HuH-7 (cell line): ENCODE measurements around the gene PGRMC2.

Source experiments
- DNase-seq: peaks from one replicate; pipeline ENCODE4 v3.0.0; 2011; ENCODE audit warnings: low spot score

Gene PGRMC2

DNA sequence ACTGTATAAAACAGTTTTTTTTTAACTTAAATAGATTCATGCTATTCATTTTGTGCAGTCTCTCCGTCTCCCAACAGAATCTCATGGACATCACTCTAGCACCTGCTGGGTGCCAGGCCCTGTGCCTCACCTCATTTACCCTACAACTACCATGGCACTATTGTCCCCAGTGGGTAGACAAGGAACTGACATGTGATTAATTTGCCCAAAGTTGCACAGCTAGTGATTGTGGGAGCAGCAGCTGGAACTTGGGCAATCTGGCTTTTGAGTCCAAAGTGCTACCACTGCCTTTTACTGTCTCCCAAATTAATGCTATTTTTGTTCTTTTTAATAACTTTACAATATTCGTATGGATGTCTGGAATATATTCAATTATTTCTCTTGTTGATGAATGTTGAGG lies 11.2 kb upstream of the PGRMC2 start:
- DNase-seq, result no peak

- no peak for DNase-seq
Observed at GRCh38 chr4:128298146-128298758, 10.6 kb upstream of the PGRMC2 start.

DNA sequence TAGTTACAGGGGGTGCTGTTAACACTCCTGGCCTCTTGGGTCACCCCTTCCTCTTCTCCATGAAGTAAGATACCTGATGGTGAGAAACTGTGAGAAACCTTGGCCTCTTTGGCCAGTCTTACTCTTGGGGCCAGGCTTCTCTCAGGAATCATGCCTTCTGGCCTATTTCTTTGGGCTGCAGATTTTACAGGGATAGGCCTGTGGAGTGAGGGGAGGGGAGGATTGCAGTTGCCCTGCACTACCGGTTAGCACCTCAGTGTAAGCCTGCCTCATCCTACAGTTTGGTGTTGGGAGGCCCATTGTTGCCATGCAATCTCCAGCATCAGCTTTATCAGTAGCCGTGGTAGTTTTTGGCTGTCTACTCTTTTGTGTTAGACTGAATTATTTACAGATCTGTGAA lies 7.6 kb upstream of the PGRMC2 start:
- no peak for DNase-seq

GRCh38 chr4:128294464-128294863 lies 6.9 kb upstream of the PGRMC2 start:
- DNase-seq, result no peak

- no peak for DNase-seq
Observed at GRCh38 chr4:128292349-128292748, 4.7 kb upstream of the PGRMC2 start.

- DNase-seq, result no peak
Observed at GRCh38 chr4:128291096-128291495, 3.5 kb upstream of the PGRMC2 start.

DNA sequence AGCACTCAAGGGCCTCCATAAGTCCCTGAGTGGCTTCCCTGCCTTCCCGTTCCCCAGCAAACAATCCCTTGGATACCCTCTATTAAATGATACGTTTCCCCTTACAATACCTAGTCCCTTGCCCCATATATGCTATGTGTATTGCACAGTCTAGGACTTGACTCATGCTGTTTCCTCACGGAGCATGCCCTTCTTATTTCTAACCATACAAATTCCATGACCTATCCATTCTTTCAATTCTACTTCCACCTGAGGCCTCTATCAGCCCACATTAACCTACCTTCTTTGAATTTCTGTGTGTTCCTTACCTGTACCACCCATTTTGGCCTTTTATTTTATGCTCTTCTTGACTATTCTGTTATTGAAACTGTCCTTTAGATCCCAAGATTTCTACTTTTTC lies 2.9 kb upstream of the PGRMC2 start:
- DNase-seq, result no peak

DNA sequence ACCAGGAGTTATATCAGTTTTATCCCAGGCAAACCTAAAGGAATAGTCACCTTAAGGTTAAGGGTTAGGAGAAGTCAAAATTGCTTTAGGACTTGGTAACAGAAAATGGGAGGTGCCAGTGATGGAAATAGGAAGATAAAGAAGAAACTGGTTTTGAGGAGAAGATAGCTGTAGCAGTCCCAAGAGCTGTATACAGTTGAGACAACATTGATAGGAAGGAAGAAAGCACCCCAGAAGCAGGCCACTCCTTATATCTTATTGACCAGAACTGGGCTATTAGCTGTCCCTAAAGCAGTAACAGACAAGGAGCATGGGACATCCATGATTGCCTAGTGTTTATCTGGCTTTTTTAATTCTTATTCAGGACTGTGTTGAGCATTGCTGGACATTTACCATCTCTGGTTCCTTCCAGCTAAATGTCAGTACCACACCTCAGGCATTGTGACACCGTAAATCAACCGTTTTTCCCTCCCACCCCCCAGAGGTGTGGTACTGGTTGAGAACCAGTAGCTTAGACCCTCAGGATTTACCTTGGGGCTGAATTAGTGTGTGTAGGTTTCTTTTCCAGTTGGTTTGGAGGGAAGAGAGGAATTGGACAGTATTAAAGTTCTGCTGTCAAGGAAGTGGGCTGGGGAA lies 2.0 kb upstream of the PGRMC2 start:
- no peak for DNase-seq

GRCh38 chr4:128288689-128289106 lies 1.1 kb upstream of the PGRMC2 start:
- DNase-seq, result no peak

DNA sequence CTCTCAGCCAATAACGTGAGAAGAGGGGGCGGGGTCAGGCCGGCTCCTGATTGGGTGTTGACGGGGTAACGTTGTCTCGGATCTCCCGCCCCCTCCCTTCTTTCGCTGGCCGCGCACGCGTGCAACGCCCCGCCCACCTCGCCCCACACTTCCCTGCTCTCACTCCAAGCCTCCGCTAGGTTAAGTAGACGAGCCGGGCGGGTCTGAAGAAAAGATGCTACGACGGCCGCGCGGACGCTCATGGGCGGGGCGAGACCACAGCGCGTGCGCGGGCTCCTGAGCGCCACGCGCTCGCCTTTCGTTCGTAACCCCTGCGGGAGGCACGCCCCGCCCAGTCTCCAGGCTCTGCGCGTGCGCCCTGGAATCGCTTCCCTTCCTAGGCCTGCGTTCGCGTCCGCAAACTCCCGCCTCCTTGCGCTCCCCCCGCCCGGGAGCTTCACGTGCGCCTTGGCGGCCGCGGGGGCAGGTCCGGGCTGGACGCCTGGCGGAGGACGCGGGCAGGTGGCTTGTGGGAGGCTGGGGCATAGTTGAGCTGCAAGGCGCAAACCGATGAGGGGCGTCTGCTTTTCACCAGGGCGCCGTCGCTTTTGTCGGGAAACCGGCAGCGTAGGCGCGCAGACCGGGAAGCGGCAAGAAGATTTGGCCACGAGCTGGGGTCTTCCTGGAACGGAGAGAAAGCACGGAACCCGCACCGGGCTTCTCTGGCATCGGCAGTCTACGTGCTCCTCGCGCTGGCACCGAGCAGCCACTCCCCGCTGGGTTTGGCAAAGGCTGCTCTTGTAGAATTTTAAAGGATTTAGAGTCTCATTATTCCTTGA lies 467 bp upstream of the PGRMC2 start:
- DNase-seq, result peak; percentile 77

DNA sequence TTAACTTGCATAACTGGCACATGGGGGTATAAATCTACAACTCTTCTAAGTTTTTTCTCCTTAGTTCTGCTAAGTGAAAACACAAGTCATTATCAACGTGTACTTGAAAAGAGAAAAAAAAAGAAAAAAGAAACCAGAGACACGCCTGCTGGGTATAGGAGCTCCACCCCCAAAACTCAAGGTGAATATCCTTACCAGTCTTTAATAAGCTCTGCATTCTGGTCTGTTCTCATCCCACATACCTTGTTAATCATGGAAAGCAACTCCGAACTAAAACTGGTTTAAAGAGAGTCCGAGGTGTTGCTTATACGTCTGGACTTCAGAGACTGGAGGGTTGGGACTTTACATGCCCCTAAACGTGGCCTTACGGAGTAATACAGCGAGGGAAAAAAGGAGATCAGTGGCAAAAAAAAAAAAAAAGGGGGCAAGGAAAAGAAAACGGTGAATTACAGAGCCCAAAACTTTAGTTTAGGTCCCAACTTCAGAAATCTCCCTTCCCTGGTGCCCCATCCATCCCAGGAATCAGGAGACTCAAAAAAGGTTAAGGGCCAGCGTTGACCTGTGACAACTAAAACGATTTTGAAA lies 1.0 kb downstream of the PGRMC2 start:
- DNase-seq, result peak; percentile 23

DNA sequence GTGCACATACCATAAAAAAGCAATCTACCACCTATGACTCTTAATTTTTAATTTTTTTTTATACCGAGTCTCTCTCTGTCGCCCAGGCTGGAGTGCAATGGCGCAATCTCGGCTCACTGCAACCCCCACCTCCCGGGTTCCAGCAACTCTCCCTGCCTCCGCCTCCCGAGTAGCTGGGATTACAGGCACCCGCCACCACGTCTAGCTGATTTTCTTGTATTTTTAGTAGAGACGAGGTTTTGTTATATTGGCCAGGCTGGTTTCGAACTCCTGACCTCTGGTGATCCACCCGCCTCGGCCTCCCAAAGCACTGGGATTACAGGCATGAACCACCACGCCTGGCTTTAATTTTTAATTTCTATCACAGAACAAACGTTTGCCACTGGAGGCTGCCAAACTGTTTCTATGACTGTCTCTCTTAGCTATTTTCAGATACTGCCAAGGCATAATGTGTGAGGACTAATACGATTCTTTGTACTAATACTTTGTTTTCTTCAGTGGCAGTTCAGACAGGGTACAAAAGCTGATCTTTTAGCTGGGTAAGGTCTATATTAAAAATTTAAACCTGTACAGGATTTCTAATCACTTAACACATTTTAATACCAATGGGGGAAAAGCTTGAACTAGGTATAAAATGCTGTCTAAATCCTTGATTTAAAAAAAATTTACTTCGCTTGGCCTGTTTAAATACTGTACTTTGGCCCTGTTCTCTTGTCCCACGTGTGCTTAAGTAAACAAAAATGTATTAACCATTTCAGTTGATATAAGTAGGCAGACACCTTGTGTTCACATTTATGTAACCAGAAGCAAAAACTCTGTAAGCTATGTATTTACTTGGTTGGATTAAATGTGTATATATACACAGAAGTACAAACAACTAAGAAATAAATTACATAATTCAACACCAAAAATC lies 2.3 kb downstream of the PGRMC2 start:
- DNase-seq, result no peak

GRCh38 chr4:128284317-128284716 lies 3.3 kb downstream of the PGRMC2 start:
- no peak for DNase-seq

DNA sequence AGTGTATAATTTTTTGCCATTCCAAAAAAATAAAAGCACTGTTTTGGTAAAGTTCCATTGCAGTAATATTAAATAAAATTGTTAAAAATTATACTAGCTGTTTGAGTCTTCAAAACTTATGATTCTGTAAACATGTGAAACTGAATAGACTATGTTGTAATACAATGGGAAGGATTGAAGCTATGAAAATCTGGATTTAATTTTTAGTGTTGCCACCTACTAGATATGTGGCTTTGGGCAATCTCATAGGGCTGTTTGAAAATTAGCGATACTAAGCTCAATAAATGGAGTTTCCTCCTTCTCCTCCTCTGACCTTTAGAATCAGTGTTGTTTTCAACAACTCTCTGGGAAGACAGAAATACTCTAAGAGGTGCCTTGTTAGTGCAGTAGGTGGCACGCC lies 4.5 kb downstream of the PGRMC2 start:
- DNase-seq, result no peak

DNA sequence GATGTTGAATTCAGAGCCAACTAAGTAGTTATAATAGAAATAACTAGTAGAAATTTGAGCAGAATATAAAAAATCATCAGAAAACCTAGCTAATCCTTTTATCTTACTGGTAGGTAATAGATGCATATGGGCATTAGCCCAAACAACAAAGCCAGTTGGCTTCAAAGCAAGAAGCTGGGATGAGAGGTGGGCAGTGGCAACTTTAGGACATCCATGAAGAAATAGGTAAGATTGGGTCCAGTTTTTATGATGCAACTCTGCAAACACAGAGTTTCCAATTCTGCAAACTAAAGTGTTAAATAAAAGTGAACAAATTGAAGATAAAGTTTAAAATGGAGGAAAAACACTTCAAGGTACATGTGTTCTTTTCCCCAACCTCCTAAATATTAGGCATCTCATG lies 5.1 kb downstream of the PGRMC2 start:
- no peak for DNase-seq

- no peak for DNase-seq
Observed at GRCh38 chr4:128281354-128281753, 6.3 kb downstream of the PGRMC2 start.

GRCh38 chr4:128279624-128280225 lies 7.9 kb downstream of the PGRMC2 start:
- DNase-seq, result no peak

DNA sequence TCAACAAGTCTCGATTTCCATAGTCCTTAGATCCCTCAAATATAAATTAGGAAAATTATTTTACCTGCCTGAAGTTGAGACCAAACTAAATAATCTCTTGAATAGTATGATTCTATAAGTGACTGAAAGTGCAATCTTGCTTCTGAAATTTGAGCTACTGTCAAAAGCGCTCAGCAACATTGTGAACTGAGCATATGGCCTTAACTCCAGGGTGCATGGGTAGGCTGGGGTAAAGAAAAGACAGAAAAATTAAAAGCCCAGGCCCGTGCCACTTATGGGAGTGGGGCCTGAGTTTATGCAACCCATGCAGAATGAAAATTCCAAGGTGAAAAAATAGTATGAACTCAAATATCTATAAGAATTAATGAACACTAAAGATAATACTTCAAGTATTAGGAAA lies 9.8 kb downstream of the PGRMC2 start:
- no peak for DNase-seq

GRCh38 chr4:128275346-128275745 lies 12.3 kb downstream of the PGRMC2 start:
- DNase-seq, result no peak

DNA sequence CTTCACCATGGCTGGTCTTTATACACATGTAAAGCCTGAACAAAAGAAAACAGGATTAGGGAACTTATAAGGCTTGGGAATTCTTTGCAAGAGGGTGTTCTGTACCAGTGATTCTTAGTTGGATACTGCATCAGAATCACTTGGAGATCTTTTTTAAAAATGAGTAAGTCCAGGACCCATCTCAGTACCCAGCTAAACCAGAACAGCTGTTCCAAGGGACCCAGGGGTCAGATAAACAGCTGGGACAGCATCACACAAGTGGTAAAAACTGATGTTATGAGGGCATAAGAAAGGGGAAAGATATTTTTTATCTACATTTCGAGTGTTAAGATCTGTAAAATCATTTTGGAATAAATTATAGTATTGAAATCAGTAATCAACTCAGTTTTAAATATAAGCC lies 16.1 kb downstream of the PGRMC2 start:
- DNase-seq, result no peak

GRCh38 chr4:128268970-128269369 lies 18.6 kb downstream of the PGRMC2 start:
- no peak for DNase-seq
